Measurements from ENCODE around the gene CCR5.

- TF ChIP-seq CTCF (conservative IDR thresholded peaks at IDR 0.05; ENCODE audit: low read depth, low read length) (no peak), EZH2 (IDR thresholded peaks at IDR 0.05; ENCODE audit: low read length, unreplicated experiment) (no peak), EZH2phosphoT487 (IDR thresholded peaks at IDR 0.05; ENCODE audit: borderline replicate concordance, low read length) (no peak)
These were observed 35.2 kb upstream of the CCR5 start for GRCh38 chr3:46335541-46335940.
